Activated naive CD4-positive, alpha-beta T cell treated with Interleukin-2 at 50 U/mL for 16 hours (primary cell): ENCODE results near the gene MST1.
"Not testable (repeated sequence)": the region's sequence is repeated elsewhere in the genome, so short reads cannot be mapped to it uniquely, and the experiment has no call there.

Source experiments
- DNase-seq: peaks from one replicate; pipeline ENCODE4 v3.0.0-alpha.2; 2020

The MST1 gene

DNA sequence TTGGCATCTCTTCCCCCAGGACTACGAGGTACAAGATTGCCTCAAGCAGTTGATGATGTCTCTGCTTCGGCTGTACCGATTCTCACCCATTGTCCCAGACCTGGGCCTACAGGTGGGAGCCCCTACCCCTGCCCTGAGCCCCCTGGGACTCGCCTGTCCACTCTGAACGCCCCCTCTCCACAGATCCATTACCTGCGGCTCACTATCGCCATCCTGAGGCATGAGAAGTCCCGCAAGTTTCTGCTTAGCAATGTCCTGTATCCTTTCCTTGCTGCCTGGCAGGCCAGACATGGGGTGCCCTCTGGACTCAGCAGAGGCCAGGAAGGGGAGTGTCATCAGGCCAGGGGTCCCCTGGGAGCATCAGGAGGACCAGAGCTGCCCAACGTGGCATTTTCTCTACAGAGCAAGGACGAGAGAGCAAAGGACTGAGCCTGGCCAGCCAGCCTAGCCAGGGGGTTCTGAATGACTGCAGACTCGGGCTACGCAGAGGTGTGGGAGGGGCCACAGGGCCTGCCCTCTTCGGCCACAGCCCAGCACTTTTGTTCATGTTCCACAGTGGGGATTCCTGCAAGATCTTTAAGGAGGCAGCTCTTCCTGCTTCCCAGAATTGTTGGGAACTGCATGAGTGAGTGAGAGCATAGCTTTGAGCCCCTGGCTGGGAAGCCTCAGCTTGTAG, 11.3 kb upstream of the MST1 start:
- no peak for DNase-seq

- DNase-seq = no peak
These were observed 10.7 kb upstream of the MST1 start for GRCh38 chr3:49700014-49700413.

DNA sequence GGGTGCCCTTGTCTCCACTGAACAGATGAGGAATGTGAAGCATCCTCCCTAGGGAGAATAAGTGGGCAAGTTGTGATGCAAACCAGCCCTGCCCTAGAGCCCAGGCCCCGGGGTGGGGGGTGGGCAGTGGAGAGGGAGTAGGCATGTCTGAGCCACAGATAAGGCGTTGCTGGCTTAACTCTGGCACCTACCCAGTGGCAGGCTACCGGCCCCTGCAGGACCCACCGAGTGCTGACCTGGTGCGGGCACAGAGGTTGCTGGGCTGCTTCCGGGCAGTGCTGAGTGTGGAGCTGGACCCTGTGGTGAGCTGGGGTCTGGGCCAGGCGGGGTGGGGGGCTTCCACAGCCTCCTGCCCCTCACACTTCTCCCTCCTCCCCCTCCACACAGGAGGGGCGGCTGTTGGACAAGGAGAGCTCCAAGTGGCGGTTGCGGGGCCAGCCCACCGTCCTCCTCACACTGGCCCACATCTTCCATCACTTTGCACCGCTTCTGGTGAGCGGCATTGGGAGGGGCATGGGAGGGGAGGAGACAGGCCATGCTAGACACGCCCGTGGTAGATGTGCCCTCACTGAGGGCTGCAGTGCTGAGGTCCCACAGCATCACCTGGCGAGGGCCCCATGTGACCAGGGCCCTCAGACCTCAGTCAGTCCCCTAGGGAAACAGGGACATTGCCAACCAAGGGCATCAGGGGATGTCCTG, 10.2 kb upstream of the MST1 start:
- no peak for DNase-seq

- not testable (repeated sequence) for DNase-seq
These were observed 6.2 kb upstream of the MST1 start for GRCh38 chr3:49695350-49696015.

- not testable (repeated sequence) for DNase-seq
These were observed 5.3 kb upstream of the MST1 start for GRCh38 chr3:49694409-49695070.

DNA sequence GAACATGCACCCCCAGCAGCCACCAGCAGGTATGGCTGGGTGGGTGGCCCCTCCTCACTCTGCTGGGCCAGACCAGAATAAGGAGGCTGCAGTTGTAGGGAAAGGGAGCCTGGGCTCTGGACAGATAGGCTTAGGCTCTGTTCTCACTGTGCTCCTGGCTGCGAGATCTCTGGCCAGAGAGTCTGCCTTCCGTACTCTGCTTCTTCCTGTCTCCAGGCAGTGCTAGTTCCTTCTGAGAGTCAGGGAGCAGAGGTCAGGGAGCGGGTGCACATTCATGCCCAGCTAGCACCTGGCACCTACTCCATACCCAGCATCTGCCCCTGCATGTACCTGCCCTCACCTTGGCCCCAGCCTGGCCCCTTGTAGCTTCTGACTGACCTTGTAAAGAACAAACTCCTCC, 2.2 kb upstream of the MST1 start:
- not testable (repeated sequence) for DNase-seq

DNA sequence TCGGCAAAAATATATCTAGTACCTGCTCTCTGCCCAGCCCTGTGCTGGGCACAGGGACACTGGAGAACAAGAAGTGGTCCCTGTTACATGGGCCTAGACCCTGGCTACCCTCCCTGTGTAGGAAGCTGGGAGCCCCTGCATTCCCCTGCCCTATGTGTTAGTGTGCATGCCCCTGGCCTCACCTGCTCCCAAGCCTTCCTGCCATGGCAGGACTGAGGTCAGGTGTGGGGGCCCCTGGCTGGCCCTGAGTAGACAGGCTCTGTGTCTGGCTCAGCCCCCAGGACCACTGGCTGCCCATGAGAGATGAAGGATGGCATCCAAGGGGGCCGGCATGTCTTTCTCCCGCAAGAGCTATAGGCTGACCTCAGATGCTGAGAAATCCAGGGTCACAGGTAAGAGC, 1.6 kb upstream of the MST1 start:
- DNase-seq = not testable (repeated sequence)

DNA sequence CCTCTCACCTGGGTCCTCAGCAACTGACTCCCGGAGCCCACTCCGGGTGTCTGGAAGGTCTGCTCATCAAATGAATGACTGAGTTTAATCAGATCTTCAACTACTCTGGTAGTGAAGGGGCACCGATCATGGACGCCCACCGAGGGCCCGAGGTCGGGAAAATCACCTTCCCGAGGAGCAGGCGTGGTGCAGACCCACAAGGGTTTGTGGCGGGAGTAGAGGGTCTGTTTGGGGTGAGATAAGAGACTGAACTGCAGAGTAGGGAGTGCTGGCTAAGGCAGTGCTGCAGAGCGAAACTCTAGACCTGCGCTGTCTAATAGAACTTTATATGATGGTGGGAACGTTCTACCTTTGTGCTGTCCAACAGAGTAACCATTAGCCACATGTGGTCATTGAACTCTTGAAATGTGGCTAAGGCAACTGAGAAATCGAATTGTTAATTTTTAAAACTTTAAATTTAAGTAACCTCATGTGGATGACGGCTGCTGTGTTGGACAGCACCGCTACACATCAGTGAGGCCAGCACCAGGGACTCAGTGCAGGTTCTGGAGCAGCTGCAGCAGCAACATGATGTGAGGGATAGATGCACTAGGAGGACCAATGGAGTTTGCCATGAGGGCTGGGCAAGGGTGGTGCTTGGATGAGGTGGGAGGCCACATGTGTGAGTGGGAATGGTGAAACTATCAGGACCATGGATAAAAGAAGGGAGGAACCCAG, 792 bp upstream of the MST1 start:
- not testable (repeated sequence) for DNase-seq

DNA sequence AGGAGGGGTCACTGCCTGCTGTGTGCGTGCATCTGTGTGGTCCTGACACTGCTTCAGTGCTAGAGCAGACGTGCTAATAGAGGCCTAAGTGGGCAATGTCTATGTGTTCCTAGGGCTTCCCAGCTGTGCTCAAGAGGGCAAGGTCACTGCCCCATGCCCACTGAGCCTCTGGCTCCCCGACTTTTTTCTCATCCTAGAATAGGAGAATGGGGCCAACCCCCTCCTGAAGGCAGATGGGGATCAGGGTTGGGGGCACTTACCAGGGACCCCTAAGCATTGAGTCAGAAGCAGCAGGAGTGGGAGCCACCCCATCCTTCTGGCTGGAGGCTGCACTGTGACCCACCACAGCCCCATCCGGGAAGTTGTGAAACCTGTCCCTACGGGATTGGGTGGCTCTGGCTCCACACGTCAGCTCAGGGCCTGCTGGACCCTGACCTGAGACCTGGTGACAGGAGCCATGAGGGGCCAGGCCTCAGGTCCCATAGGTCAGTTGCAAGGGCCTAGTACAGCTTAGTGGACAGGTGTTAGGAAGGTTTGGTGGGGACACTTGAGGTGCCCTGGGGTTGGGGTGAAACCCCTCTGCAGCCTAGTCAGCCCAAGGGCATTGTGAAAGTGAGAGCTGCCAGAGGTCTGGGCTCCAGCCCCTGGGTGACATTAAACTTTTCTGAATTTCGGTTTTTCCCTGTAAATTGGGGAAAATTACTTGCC, 782 bp downstream of the MST1 start:
- not testable (repeated sequence) for DNase-seq

DNA sequence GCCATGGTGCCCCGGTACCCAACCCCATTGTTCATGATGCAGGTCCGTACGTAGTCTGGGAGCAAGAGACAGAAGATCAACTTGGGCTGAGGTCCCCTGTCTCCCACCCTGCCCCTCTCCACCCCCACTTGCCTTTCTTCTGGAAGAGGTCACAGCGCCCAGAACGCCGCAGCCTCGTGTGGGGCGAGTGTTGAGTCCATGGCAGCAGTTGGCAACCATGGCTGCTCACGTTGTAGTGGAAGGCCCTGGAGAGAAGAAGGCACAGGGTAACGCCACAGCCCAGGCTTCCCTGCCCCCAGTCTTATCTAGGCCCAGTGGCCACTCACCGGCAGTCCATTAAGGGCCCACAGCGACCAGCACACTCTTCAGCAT, 1.9 kb downstream of the MST1 start:
- not testable (repeated sequence) for DNase-seq

DNA sequence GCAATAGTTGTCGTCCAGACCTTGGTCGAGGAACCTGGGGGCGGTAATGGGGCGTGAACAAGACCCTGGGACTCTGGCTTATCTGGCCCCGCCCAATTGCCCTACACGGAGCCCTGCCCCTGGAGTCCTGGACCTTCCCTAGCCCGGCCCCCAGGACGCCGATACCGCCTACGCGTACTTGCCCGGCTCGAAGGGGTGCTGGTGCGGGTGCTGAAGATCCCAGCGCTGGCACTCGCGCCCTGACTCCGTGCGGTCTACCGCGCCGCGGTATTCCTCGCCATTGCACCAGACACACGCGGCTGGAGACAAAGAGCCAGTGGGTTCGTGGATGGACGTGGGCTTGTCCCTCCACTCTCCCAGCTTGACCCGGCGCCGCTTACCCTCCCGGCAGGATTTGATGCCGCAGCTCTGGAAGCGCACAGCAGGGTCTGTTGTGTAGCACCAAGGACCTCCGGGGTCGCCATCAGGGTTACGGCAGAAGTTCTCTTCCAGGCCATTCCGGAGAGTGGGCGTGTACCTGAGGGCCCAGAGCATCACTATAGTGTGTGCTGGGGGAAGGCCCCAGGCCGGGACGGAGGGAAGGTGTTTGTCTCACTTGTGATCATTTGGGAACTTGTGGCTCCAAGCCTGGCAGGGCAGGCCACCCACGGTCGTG, 2.4 kb downstream of the MST1 start:
- DNase-seq = peak; percentile 50

DNA sequence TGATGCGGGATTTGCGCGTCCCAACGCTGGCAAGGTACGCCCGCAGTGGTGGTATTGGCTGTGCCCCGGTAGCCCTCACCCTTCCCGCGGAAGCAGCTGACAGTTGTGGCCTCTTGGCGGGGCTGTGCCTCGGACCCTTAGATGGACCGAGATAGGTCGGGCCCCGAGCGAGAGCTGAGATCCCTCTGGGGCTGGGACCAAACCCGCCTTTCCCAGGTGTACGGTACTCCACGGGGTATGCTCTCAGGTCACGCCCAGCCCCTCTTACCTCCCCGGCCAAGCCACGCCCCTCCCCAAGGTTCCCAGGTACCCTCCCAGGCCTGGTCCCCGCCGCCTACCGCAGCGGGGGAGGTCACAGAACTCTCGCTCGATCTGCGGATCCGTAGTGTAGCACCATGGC, 2.9 kb downstream of the MST1 start:
- DNase-seq = peak; percentile 38

DNA sequence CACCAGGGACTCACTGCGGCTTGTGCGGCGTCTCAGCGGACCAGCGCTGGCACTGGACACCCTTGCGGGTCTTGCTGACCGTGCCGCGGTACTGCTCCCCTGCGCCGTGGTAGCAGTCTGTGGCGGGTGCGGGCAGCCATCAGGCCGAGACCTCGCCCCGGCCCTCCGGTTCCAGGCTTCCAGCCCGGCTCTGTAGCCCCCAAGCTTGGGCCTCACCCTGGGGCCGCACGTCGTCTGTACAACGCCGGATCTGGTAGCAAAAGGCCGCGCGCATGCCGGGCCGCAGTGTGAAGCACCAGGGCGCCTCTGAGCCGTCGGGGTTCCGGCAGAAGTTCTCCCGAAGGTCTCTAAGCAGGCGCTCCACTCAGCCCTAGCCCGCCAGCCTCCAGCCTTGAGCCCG, 3.4 kb downstream of the MST1 start:
- not testable (repeated sequence) for DNase-seq

- DNase-seq = not testable (repeated sequence)
These were observed 4.2 kb downstream of the MST1 start for GRCh38 chr3:49685103-49685502.

GRCh38 chr3:49684453-49684852, 4.8 kb downstream of the MST1 start:
- DNase-seq = not testable (repeated sequence)

DNA sequence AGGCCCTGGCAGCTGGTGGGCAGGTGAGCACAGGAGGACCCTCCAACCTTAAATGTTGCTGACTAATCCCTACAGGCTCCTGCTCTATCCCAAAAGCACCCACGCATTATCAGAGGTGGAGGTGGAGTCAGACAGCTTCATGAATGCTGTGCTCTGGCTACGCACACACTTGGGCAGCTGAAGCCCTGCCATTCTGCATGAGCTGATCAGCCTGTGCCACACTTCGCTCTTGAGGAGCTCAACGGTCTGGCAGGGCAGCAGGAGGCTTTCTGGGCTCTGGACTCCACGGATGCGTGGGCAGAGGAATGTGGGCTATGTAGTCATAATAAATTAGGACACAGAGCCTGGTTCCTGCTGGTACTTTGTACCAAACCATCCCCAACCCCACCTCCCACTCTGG, 6.1 kb downstream of the MST1 start:
- no peak for DNase-seq

DNA sequence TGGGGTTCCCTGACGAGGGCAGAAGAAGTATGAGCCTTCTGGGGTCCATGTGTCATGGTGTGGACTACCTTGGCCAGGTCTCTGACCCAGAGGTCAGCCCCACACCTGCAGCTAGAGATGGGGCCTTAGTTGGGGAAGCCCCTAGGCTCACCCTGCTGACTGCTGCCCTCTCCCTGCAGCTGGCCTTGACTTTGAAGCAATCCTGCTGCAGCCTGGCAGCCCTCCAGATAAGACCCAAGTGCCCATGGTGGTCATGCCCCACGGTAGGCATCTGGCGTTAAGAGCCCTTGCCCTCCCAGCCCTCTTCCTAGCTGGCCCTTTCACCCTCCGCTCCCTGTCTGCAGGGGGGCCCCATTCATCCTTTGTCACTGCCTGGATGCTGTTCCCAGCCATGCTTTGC, 7.7 kb downstream of the MST1 start:
- DNase-seq = no peak

- DNase-seq = no peak
These were observed 8.1 kb downstream of the MST1 start for GRCh38 chr3:49681232-49681522.

DNA sequence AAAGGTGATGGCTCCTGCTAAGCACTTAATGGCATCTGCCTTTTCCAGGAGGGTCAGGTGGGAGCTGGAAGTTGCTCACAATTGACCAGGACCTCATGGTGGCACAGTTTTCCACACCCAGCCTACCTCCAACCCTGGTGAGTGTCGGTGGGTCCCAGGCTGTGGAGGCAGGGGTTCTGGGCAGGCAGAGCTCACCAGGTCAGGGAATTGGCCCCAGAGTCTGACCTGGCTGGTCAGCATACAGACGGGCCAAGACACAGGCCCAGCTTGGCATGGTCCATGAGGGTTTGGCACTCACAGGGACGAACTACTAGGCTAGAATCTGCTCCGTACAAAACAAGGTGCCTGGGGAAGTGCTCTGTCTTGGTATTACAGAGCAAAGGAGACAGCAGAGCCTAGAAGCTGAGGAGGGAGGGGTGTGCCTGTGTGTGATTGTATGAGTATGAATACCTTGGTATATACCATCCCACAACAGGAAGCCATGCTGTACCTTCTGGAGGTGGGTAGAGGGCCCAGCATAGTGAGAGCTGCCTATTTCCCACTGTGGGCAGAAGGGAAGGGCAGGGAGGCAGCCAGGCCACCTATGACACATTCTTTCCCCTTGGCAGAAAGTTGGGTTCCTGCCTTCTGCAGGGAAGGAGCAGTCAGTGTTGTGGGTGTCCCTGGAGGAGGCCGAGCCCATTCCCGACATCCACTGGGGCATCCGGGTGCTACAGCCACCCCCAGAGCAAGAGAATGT, 8.6 kb downstream of the MST1 start:
- no peak for DNase-seq

- DNase-seq = no peak
These were observed 13.4 kb downstream of the MST1 start for GRCh38 chr3:49675912-49676311.

DNA sequence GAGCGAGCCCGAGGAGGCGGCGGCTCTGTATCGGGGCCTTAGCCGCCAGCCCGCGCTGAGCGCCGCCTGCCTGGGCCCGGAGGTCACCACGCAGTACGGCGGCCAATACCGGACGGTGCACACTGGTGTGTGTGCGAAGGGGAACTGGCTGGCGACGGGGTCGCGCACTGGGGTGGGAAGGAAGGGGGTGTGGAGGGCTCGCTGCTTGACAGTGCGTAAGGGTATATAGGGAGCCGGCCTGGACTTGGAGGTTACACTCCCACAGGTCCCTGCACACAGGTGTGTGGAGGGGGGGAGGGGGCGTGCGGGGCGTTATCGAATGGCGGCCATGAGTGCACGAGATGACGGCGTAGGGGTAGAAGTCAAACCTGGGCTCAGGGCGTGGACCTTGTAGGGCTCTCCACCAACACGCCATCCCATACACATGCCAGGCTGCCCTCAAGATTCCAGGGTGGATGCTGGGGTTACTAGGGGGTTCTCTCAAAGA, 14.7 kb downstream of the MST1 start:
- peak; percentile 18 for DNase-seq
